Vagina (tissue), 2 donors: ENCODE measurements around the gene PRR23E. TPM values are rescaled to one million over a fixed set of nuclear protein-coding genes. Genes with fewer than 3 reads are reported as not detected.

Source experiments
- DNase-seq, 2 donors: peaks; one replicate each; pipeline ENCODE4 v3.0.0-alpha.2; 2017; ENCODE audit errors: extremely low spot score in 2 of 2
- H3K27ac ChIP-seq: fragments of 200-600 bp; sonication (generic); one replicate; pipeline ENCODE4 v1.5.1; 2019
- H3K27me3 ChIP-seq: fragments of 200-600 bp; sonication (generic); one replicate; pipeline ENCODE4 v1.5.1; 2019
- H3K36me3 ChIP-seq, 2 donors: fragments of 200-600 bp; sonication (generic); one replicate each; pipeline ENCODE4 v1.5.1; 2017 to 2019
- H3K4me1 ChIP-seq: fragments of 200-600 bp; sonication (generic); one replicate; pipeline ENCODE4 v1.5.1; 2019
- H3K4me3 ChIP-seq, 2 donors: fragments of 200-600 bp; sonication (generic); 1 replicate in 1 of 2; 2 replicates in 1 of 2; pipeline ENCODE4 v1.5.1; 2016 to 2019
- H3K9me3 ChIP-seq: fragments of 200-600 bp; sonication (generic); one replicate; pipeline ENCODE4 v1.5.1; 2019
- CTCF ChIP-seq, 3 experiments: fragments of 450-650 bp in 2 of 3; fragments of 200-600 bp in 1 of 3; sonication (generic) in 1 of 3; IDR thresholded peaks; one replicate each; pipeline ENCODE4 v1.5.1; 2017 to 2019; ENCODE audit warnings: antibody characterized with exemption in 3 of 3, mild to moderate bottlenecking in 2 of 3, moderate library complexity in 2 of 3
- POLR2A ChIP-seq, 2 donors: fragments of 450-650 bp; IDR thresholded peaks; one replicate each; pipeline ENCODE4 v1.6.1; 2017; ENCODE audit warnings: antibody characterized with exemption in 2 of 2, mild to moderate bottlenecking in 2 of 2, moderate library complexity in 2 of 2
- POLR2AphosphoS5 ChIP-seq, 2 donors: sonication (generic); formaldehyde crosslinking; IDR thresholded peaks; one replicate each; pipeline ENCODE4 v1.9.0; 2017; ENCODE audit warnings: antibody characterized with exemption in 2 of 2, mild to moderate bottlenecking in 2 of 2, low read depth in 1 of 2; ENCODE audit not compliant: insufficient read depth in 1 of 2
- intact Hi-C: fragments of 100-400 bp; cut with DNase I; formaldehyde crosslinking; loops from one replicate; pipeline ENCODE4 v1.15.1; 2023
- total RNA-seq: library from RNA; depleted of rRNA; stranded (reverse); fragments of >200 nt; gene quantifications from one replicate; pipeline ENCODE4 v1.2.3, GENCODE V29; 2016

The PRR23E gene
- total RNA-seq, 1 donor from 2014 or later, result not detected

- H3K27me3 ChIP-seq, result no peaks in the 10 kb centered on the region
- intact Hi-C loops, result no loop called here
- no peaks in the 10 kb centered on the region for H3K36me3 ChIP-seq
- H3K9me3 ChIP-seq, result no peaks in the 10 kb centered on the region
- no peak for DNase-seq
- H3K4me1 ChIP-seq, result no peaks in the 10 kb centered on the region
- H3K27ac ChIP-seq, result no peak overlapping the region
- TF ChIP-seq POLR2AphosphoS5 (IDR thresholded peaks at IDR 0.05; ENCODE audit: insufficient read depth in 1 of 2, low read depth in 1 of 2), result no peak
- no peak for TF ChIP-seq CTCF (IDR thresholded peaks at IDR 0.05)
- TF ChIP-seq POLR2A (IDR thresholded peaks at IDR 0.05), result no peak
- no peak overlapping the region for H3K4me3 ChIP-seq
Observed at GRCh38 chr3:127149621-127150310, 43.2 kb upstream of the PRR23E start.

- TF ChIP-seq POLR2A (IDR thresholded peaks at IDR 0.05) (no peak), POLR2AphosphoS5 (IDR thresholded peaks at IDR 0.05; ENCODE audit: insufficient read depth in 1 of 2, low read depth in 1 of 2) (no peak), CTCF (IDR thresholded peaks at IDR 0.05) (no peak)
- no peaks in the 10 kb centered on the region for H3K9me3 ChIP-seq
- intact Hi-C loops, result no loop called here
- H3K36me3 ChIP-seq, result no peaks in the 10 kb centered on the region
- H3K4me1 ChIP-seq, result no peaks in the 10 kb centered on the region
- no peak overlapping the region for H3K27ac ChIP-seq
- H3K4me3 ChIP-seq, result no peak overlapping the region
- H3K27me3 ChIP-seq, result no peaks in the 10 kb centered on the region
- no peak for DNase-seq
Observed at GRCh38 chr3:127150513-127151250, 42.2 kb upstream of the PRR23E start.

- Histone ChIP-seq H3K27ac (no peak overlapping the region), H3K36me3 (no peaks in the 10 kb centered on the region), H3K4me1 (no peaks in the 10 kb centered on the region), H3K27me3 (no peaks in the 10 kb centered on the region), H3K4me3 (no peak overlapping the region), H3K9me3 (no peaks in the 10 kb centered on the region)
- TF ChIP-seq CTCF (IDR thresholded peaks at IDR 0.05) (no peak), POLR2AphosphoS5 (IDR thresholded peaks at IDR 0.05; ENCODE audit: insufficient read depth in 1 of 2, low read depth in 1 of 2) (no peak), POLR2A (IDR thresholded peaks at IDR 0.05) (no peak)
- intact Hi-C loops, result no loop called here
- DNase-seq, result no peak
Observed at GRCh38 chr3:127151251-127151564, 41.7 kb upstream of the PRR23E start.

GRCh38 chr3:127151992-127152650 is 40.8 kb upstream of the PRR23E start:
- H3K4me1 ChIP-seq, result no peaks in the 10 kb centered on the region
- H3K27ac ChIP-seq, result no peak overlapping the region
- no peak for TF ChIP-seq CTCF (IDR thresholded peaks at IDR 0.05)
- no peak for TF ChIP-seq POLR2A (IDR thresholded peaks at IDR 0.05)
- no peak for DNase-seq
- H3K27me3 ChIP-seq, result no peaks in the 10 kb centered on the region
- H3K36me3 ChIP-seq, result no peaks in the 10 kb centered on the region
- no peak overlapping the region for H3K4me3 ChIP-seq
- no peaks in the 10 kb centered on the region for H3K9me3 ChIP-seq
- intact Hi-C loops, result no loop called here
